HUES6 (cell line): Measurements from ENCODE around the gene IQCN.

ENCODE experiments used
- H3K27ac ChIP-seq: 2 replicates; pipeline ENCODE4 v1.7.0; 2013; ENCODE audit warnings: low read depth, mild to moderate bottlenecking, low read length, inconsistent platforms
- H3K27me3 ChIP-seq: 2 replicates; pipeline ENCODE4 v1.6.1; 2013; ENCODE audit warnings: low read length; ENCODE audit not compliant: control insufficient read depth, insufficient read depth
- H3K36me3 ChIP-seq: 2 replicates; pipeline ENCODE4 v1.6.1; 2013; ENCODE audit warnings: low read length; ENCODE audit not compliant: control insufficient read depth, insufficient read depth
- H3K4me1 ChIP-seq: 2 replicates; pipeline ENCODE4 v1.6.1; 2013; ENCODE audit warnings: low read length; ENCODE audit not compliant: control insufficient read depth, insufficient read depth
- H3K4me3 ChIP-seq: 2 replicates; pipeline ENCODE4 v1.5.1; 2013; ENCODE audit warnings: low read depth, low read length
- H3K9ac ChIP-seq: one replicate; pipeline ENCODE4 v1.6.1; 2013; ENCODE audit warnings: mild to moderate bottlenecking, low read length
- H3K9me3 ChIP-seq: 2 replicates; pipeline ENCODE4 v1.6.1; 2013; ENCODE audit warnings: low read depth, low read length; ENCODE audit not compliant: control insufficient read depth, insufficient read depth

IQCN gene

DNA sequence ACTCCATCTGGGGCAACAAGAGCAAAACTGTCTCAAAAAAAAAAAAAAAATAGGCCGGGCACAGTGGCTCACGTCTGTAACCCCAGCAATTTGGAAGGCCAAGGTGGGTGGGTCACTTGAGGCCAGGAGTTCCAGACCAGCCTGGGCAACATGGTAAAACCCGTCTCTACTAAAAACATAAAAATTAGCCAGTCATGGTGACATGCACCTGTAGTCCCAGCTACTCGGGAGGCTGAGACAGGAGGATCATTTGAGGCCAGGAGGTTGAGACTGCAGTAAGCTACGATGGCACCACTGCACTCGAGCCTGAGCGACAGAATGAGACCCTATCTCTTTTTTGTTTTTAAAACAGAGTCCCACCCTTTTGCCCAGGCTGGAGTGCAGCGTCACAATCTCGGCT is 3.9 kb downstream of the IQCN start:
- no peaks in the 10 kb centered on the region for H3K27me3 ChIP-seq
- H3K9me3 ChIP-seq, result no peaks in the 10 kb centered on the region
- H3K4me1 ChIP-seq, result peaks cover 10% of the 10 kb centered on the region; the same call in 1 of the 2 replicates
- H3K9ac ChIP-seq, result no peak overlapping the region
- no peak overlapping the region for H3K4me3 ChIP-seq
- H3K27ac ChIP-seq, result no peak overlapping the region
- H3K36me3 ChIP-seq, result peaks cover 12% of the 10 kb centered on the region

DNA sequence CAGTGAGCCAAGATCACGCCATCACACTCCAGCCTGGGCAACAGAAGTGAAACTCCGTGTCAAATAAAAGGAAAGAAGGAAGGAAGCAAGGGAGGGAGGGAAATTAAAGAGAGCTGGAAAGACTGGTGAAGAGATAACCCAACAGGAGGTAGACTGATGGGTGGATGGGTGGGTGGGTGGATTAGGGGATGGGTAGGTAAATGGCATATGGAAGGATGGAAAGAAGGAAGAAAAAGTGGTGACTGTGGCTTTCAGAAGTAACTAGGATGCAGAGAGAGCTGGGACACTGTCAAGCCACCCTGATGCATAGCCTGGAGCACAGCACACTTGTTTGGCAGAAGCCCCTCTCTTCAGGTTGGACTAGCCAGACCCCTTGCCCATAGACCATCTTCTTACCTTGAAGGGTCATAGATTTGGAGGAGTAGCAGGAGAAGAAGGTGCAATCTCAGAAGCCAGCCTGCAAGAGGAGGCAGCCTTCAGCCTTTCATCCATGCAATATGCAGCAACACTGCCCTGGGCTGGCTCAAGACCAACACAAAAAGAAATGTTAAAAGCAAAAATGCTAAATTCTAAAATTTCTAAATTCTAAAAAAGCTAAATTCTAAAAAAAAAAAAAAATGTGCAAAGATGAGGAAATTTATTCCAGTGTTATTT is 5.1 kb downstream of the IQCN start:
- Histone ChIP-seq H3K4me3 (no peak overlapping the region), H3K27ac (no peak overlapping the region), H3K36me3 (peaks cover 12% of the 10 kb centered on the region), H3K27me3 (no peaks in the 10 kb centered on the region), H3K9me3 (no peaks in the 10 kb centered on the region), H3K9ac (no peak overlapping the region), H3K4me1 (no peaks in the 10 kb centered on the region)

- Histone ChIP-seq H3K4me1 (no peaks in the 10 kb centered on the region), H3K9ac (no peak overlapping the region), H3K36me3 (peaks cover 12% of the 10 kb centered on the region), H3K4me3 (no peak overlapping the region), H3K9me3 (no peaks in the 10 kb centered on the region), H3K27me3 (no peaks in the 10 kb centered on the region), H3K27ac (no peak overlapping the region)
Observed at GRCh38 chr19:18266771-18267686, 7.2 kb downstream of the IQCN start.

GRCh38 chr19:18265582-18265981 is 8.7 kb downstream of the IQCN start:
- H3K36me3 ChIP-seq, result peaks cover 12% of the 10 kb centered on the region
- no peak overlapping the region for H3K4me3 ChIP-seq
- H3K4me1 ChIP-seq, result no peaks in the 10 kb centered on the region
- H3K9me3 ChIP-seq, result no peaks in the 10 kb centered on the region
- H3K27me3 ChIP-seq, result no peaks in the 10 kb centered on the region
- H3K9ac ChIP-seq, result no peak overlapping the region
- no peak overlapping the region for H3K27ac ChIP-seq

DNA sequence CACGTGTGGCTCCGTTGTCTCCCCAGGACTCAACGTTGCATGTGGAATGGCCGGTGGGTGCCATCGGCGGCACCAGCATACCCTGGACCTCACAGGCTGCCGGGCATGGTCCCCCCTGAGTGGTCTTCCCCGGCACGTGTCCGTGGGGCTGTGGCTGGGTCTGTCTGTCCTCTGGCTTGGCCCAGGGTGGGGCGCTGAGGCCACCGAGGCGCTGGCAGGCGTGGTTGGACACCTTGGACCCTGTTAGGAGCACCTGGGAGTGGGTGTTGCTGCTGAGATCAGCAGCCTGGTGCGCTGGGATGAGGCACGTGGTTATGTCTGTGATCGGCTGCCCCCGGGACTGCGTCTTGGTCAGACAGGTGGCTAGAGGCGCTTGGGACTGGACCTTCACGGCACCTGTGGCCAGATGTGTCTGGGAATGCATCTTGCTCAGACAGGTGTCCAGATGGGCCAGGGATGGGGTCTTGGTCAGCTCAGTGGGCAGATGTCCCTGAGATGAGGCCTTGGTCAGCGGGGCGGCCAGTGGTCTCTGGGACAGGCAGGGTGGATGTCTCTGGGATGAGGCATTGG is 9.2 kb downstream of the IQCN start:
- H3K27ac ChIP-seq, result no peak overlapping the region
- H3K4me3 ChIP-seq, result no peak overlapping the region
- H3K4me1 ChIP-seq, result no peaks in the 10 kb centered on the region
- peaks cover 12% of the 10 kb centered on the region for H3K36me3 ChIP-seq
- no peaks in the 10 kb centered on the region for H3K9me3 ChIP-seq
- no peaks in the 10 kb centered on the region for H3K27me3 ChIP-seq
- no peak overlapping the region for H3K9ac ChIP-seq

- H3K9me3 ChIP-seq, result no peaks in the 10 kb centered on the region
- no peak overlapping the region for H3K27ac ChIP-seq
- H3K27me3 ChIP-seq, result no peaks in the 10 kb centered on the region
- peaks cover 12% of the 10 kb centered on the region for H3K36me3 ChIP-seq
- H3K4me3 ChIP-seq, result no peak overlapping the region
- H3K4me1 ChIP-seq, result no peaks in the 10 kb centered on the region
- H3K9ac ChIP-seq, result no peak overlapping the region
Observed at GRCh38 chr19:18264137-18264854, 10.0 kb downstream of the IQCN start.

- H3K36me3 ChIP-seq, result peaks cover 12% of the 10 kb centered on the region
- H3K9ac ChIP-seq, result no peak overlapping the region
- no peak overlapping the region for H3K27ac ChIP-seq
- H3K4me1 ChIP-seq, result no peaks in the 10 kb centered on the region
- no peaks in the 10 kb centered on the region for H3K27me3 ChIP-seq
- no peaks in the 10 kb centered on the region for H3K9me3 ChIP-seq
- no peak overlapping the region for H3K4me3 ChIP-seq
Observed at GRCh38 chr19:18263324-18264136, 10.7 kb downstream of the IQCN start.

- Histone ChIP-seq H3K27ac (no peak overlapping the region), H3K9ac (no peak overlapping the region), H3K27me3 (no peaks in the 10 kb centered on the region)
Observed at GRCh38 chr19:18262917-18263316, 11.3 kb downstream of the IQCN start.

DNA sequence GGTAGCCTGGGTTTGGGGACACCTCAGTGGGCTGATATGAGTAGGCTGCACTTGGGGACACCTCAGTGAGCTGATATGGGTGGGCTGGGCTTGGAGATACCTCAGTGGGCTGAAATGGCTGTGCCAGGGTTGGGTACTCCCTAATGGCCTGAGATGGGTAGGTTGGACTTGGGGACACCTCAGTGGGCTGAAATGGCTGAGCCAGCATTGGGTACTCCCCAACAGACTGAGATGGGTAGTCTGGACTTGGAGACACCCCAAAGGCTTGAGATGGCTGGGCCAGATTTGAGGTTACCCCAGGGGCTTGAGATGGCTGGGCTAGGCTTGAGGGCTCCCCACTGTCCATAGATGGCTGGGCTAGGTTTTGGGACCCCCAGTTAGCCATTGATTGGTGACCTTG is 12.1 kb downstream of the IQCN start:
- no peak overlapping the region for H3K9ac ChIP-seq
- no peak overlapping the region for H3K4me3 ChIP-seq
- no peak overlapping the region for H3K27ac ChIP-seq
- peaks cover 10% of the 10 kb centered on the region for H3K36me3 ChIP-seq
- no peaks in the 10 kb centered on the region for H3K4me1 ChIP-seq
- H3K9me3 ChIP-seq, result no peaks in the 10 kb centered on the region
- no peaks in the 10 kb centered on the region for H3K27me3 ChIP-seq

More at GRCh38 chr19:18262917-18263316, 11.3 kb downstream of the IQCN start:
- Histone ChIP-seq H3K4me1 (no peaks in the 10 kb centered on the region), H3K9me3 (no peaks in the 10 kb centered on the region), H3K36me3 (peaks cover 12% of the 10 kb centered on the region), H3K4me3 (no peak overlapping the region)

DNA sequence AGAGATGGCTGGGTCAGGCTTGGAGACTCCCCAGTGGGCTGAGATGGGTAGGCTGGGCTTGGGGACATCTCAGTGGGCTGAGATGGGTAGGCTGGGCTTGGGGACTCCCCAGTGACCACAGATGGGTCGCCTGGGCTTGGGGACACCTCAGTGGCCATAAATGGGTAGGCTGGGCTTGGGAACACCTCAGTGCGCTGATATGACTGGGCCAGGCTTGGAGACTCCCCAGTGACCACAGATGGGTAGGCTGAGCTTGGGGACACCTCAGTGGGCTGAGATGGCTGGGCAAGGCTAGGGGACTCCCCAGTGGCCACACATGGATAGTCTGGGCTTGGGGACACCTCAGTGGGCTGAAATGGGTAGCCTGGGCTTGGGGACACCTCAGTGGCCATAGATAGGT is 12.8 kb downstream of the IQCN start:
- H3K4me3 ChIP-seq, result no peak overlapping the region
- no peaks in the 10 kb centered on the region for H3K27me3 ChIP-seq
- no peaks in the 10 kb centered on the region for H3K9me3 ChIP-seq

More for the DNA sequence above, 12.8 kb downstream of the IQCN start:
- Histone ChIP-seq H3K27ac (no peak overlapping the region), H3K36me3 (peaks cover 4% of the 10 kb centered on the region; the same call in 1 of the 2 replicates), H3K9ac (no peak overlapping the region), H3K4me1 (no peaks in the 10 kb centered on the region)
